ENCODE measurements around the gene SH3RF3.

Gene SH3RF3

DNA sequence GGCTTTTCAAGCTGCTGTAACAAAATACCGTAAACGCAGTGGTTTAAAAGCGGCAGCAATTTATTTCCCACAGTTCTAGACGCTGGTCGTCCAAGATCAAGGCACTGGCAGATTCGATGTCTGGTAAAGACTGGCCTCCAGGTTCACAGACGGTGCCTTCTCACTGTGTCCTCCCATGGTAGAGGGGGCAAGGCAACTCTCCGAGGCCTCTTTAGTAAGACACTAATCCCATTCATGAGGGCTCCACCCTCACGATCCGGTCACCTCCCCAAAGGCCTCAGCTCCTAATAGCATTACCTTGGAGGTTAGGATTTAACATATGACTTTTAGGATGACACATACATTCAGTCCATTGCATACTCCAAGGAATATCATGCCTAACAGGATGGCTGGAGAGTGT lies 117.2 kb downstream of the SH3RF3 start:
- no peak for DNase-seq

DNA sequence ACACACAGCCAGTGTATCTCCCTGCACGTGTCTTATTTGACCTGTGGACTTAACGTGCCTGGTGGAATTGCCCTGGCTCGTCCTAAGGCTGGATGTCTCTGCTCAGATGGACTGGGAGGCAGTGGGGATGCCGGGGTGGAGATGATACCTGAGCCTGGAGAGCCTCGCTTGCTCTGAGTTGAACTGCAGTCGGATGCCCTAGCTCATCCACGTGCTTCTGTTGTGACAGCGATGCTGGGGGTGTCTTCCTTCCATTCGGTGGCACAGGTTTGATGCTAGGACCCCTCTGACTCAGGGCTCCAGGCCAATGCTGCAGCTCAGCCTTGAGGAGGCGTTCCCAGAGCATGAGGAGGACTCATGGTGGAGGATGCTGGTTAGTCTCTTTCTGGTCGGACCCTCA lies 117.6 kb downstream of the SH3RF3 start:
- DNase-seq: no peak

DNA sequence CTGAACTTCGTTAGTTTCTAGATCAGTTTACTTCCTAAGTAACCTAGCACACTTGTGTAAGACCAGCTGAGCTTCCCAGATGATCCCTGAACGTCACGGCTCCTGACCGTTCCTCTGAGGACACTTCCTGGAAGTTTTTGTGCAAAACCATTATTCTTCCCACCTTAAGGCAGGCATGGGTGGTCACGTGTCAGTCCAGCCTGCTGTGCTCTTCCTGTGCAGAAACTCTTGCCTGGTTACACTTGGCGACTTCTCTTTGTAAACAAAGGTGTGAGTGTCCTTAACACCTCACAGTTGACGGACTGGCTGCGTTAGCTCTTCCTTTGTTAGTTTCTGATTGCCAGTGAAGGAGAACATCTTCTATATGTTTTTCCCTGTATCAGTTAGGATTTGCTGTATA lies 118.3 kb downstream of the SH3RF3 start:
- DNase-seq: no peak

DNA sequence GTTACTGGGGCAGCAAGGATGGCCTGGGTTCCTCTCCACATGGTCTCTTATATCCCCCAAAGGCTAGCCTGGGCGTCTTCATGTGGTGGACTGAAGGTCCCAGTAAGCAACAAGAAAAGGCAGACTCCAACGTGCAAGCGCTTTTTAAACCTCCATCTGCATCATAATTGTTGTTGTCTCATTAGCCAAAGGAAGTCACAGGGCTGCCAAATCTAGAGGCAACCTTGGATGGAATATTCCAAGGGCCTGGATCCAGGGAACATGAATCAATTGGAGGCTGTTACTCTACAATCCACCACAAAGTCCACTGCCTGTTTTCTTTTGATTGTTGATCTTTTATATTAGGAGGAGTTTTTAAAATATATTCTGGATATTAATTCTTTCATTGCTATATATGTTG lies 118.8 kb downstream of the SH3RF3 start:
- DNase-seq: no peak

DNA sequence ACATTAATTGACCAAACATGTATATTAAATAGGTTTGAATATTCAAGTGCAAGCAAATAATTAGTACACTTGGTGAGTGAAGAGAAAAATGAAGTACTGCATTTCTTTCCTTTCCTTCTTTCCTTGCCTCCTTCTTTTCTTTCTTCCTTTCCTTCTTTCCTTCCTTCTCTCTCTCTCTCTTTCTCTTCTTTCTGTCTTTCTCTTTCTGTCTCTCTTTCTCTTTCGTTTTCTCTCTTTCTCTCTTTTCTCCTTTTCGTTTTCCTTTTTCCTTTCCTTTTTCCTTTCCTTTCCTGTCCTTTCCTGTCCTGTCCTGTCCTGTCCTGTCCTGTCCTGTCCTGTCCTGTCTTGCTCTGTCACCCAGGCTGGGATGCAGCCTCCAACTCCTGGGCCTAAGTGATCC lies 119.6 kb downstream of the SH3RF3 start:
- DNase-seq: no peak

DNA sequence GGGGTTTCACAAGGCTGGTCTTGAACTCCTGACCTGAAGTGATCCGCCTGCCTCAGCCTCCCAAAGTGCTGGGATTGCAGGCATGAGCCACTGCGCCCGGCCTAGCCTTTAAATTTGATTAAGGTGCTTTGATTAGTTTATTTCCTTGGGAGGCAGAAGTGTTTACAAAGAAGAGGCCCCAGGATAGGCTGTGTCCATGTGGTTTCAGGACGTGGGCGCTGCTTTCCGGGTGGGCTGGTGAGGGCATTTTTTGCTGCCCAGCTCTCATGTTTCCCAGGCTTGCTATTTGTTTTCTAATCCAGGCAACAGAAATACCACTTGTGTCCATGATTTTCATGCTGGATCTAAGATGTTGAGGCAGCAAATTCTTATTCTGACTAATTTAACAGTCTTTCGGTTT lies 124.2 kb downstream of the SH3RF3 start:
- DNase-seq: no peak

DNA sequence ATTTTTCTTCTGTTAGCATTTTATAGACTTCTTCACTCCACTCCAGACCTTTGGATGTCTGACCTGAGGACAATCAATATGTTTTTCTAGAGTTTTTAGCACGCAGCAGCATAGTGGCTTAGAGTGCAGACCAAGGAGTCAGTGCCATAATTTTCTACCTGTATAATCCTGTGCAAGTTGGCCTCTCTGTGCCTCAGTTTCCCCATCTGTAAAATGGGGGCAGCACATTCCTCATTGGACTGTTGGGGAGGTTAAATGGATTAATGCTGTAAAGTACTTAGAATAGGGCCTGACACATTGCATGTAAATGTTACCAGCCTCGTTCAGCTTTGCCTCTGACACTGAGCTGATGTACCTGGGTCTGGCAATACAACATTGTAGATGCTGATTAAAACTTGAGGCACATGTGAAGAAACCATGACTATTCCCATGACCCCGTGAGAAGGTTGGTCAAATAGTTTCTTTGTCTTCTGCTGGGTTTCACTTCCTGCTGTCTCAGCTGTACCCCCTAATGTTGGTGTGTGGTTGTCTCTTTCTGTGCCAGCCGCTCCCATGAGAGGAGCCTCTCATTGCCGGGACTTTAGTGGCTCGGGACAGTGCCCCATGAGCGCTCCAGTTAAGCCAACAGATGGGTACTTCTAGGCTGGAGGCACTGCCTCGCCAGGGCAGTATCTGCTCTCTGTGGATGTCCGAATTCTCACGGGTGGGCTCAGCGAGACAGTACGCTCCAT lies 125.3 kb downstream of the SH3RF3 start:
- DNase-seq: no peak

DNA sequence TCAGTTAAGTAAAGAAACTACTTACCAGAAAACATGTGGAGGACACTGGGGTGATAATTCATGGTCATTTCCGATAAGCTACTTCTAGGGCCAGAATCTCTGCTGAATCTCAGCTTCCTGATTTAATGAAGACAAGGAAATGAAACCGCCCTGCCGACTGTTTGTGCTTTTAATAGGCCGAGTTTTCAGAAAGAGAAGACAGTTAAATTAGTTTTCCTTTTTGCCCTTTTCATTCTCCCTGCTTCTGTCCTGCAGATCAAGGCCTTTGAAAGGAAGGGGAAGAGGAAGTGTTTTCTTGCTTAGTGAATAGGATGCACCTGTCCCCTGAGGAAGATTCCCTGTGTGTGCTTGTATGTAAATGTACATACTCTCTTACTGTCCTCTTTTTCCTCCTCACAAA lies 126.6 kb downstream of the SH3RF3 start:
- no peak for DNase-seq

DNA sequence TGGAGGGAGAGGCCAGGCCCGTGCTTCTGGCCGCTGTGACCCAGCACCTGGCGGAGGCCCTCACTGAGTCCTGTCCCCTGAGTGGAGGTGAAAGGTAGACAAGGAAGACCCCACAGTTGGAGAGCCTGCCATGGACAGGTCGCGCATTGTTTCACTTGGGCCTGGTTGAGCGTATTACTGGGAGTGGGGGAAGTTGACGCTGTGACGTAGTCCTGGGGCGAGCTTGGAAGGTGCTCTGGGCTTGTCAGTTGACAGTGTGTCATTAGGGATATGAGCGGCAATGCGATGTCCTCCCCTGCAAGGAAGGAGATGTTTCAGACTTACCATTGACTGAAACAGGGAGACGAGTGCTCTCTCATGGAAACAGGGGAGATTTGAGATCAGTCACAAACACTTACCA lies 127.1 kb downstream of the SH3RF3 start:
- no peak for DNase-seq

DNA sequence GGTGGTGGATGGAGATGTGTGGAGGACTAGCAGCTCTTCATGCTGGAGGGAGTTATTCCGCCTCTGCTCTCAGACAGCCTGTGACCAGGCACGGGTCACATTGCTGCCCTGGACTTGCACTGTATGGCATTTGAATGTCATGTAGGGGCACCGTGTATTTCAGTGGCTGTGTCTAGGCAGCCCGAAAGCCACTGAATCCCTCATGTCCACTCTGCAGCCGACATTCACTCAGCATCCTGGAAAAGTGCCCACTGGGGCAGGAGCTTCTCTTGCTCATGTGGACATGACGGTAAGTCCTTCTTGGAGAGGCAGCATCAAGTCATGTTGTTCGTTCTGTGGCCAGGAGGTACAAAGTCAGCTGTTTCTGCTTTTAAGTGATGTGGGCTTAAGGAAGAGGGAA lies 127.9 kb downstream of the SH3RF3 start:
- no peak for DNase-seq

DNA sequence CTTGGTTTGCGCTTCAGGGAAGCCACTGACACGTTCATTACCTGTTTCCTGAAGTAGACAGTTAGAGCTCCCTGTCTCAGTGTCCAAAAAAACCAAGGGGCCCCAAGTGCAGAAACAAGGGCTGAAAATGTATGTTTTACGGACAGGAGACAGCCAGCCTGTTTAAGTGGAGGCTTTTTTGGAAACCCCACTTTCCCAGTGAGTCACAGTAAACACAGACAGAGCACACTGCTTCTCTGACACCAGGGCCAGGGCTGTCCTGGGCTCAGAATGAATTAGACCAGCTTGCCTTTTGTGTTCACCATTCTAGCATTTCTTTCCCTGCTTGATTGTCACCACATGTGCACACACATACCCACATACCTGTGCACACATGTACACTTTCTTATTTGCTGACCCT lies 128.6 kb downstream of the SH3RF3 start:
- DNase-seq: no peak

DNA sequence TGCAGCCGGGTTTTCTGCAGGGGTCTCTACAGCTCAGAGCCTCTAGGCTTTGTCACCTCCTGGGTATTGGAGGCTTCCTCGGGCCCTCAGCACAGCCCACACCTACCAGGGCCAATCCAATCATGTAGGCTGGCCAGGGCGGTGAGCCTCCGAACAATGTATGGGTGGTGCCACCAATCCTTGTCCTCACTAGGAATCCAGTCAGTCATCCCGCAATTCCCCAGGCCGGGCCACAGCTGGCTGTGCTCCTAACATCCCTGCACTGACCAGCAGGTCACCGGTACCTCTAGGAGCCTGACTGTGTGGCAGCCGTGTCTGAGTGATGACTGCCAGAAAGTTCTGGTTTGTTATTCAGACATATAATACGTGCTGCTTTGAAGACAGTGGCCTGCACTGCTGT lies 129.4 kb downstream of the SH3RF3 start:
- no peak for DNase-seq

DNA sequence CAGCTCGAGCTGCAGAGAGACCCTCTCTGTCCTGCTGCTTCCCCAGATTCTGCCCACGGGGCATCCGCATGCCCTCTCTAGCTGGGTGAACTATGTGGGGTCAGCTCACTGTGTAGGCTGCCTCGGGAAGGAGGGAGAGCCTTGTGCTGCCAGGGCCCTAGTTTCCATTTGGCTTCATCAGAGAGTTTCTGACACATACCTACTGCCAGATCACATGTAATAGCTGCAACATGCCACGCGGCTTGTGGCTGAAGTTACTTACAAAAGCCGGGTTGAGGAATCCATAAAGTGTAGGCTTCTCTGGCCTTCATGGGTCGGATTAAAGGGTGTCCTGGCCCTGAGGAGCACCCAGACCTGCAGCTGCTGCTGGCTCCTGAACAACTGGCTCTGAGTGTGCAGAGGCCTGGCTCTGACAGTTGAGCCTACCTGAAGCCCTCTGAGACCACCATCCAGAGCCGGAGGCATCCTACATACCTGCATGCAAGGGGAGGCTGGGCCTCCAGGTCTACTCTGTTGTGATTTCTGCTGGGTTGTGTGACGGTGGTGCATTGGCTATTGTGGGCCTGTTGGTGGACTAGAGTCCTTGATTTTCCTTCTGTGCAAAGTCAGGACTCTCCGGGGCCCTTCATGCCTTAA lies 130.0 kb downstream of the SH3RF3 start:
- no peak for DNase-seq

DNA sequence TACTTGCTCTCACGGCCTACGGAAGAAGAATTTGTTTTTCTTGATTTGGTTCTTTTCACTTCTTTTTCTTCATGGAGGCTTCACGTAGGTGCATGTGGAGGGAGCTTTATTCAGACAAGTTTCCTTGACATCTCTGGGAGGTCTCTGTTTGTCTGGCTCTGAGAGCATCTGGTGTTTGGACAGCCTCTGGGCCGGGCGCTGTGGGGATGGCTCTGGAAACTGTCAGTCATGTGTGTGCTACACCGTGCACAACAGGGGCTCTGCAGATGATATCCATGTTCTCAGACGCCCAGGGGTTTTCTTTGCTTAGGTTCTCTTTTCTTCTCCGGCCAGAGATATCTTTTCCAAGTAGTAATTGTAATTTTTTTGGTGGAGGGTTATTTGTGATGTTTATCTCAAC lies 130.7 kb downstream of the SH3RF3 start:
- no peak for DNase-seq

DNA sequence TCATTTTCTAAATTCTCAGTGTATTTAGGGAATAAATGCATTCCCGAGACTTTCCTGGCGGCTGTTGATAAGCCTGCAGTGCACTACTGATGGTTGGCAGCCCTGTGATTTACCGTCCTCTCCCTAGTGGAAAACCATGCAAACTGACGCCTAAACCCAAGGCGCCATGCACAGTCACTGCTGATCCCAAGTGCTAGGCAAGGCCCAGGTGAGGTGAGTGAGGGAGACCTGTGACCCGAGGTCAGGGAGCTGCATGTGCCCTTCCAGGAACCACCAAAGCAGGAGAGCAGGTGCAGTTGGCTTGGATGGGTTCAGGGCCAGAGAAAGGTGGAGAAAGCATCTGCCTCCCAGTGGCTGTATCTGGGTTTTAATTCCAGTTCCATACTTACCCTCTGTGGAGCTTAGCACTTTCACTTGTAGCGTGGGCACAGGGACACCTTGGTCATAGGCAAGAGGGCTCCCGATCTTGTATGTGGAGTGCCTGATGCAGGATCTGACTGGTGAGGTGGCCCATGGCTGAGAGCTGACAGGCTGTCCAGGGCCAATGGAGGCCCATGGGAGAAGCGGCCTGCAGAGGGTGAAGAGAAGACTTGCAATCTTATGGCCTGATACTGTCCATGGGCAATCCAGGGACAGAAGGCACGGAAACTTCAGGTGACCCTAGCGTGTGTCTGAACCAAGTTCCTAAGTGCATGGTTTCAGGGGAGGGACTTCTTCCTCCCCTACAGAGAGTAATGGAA lies 131.3 kb downstream of the SH3RF3 start:
- no peak for DNase-seq

DNA sequence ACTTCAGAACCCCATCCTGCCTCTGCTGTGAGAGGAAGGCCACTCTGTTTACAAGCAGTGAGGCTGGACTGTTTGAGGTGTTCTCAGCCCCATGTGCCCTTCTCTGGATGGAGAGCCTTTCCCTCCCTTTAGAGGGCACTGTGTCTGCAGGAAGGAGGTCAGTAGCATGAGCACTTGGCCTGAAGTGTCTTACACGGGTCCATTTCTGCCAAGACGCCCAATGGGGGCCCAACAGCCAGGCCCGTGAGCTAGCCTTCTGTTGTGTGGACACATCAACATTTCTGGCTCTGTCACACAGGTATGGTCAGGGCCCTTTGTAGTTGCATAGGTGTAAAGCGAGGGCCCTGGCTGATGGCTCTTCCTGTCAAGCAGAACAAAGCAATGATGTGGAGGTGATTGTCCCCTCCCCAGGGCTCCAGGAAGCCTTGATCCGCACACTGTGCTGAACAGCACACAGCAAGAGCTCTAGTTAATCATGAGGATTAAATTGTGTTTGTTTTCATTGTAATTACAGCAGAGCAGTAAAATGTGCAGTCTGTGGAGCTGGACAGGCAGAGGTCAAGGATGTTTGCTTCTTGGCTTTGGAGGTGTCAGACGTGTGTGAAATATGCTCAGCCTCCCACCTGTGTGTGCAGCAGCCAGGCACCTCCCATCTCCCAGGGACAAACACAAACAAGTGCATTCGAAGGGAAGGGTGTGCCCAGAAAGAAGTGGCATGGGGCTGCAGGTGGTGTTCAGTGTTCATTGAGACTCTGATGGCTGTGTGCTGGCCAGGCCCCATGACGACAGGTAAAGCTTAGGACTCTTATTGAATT lies 132.1 kb downstream of the SH3RF3 start:
- no peak for DNase-seq

DNA sequence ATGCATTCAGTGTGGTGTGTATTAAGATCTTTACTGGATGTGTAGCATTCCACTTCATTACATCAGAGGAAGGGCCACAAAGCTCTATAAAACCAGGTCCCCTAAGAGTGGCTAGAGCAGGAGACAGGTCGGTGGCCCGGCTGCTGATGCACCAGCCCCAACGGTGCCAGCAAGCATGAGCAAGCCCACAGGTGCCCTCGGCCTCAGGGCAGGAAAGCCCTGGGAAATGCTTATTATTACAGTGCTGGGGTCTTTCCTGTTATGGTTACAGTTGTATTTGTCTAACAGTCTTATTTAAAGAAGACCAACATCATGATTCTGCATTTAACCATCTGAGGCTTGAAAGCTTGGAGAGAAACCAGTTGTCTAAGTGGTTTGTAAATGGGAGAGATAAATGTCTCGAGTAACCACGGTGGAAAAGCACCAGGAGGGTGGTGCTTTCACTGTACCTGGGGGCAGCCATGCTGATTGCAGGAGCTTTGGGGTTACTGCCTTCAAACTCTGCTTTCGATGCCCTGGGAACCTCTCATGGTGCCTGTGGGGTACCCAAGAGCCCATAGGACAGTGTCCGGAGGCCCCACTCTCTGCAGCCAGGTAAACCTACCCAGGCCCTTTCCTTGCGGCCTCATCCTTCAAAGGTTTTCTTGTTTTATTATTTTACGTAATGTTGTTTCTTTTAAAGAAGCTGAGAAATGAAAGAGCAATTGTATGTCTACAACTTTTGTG lies 133.1 kb downstream of the SH3RF3 start:
- DNase-seq: no peak

DNA sequence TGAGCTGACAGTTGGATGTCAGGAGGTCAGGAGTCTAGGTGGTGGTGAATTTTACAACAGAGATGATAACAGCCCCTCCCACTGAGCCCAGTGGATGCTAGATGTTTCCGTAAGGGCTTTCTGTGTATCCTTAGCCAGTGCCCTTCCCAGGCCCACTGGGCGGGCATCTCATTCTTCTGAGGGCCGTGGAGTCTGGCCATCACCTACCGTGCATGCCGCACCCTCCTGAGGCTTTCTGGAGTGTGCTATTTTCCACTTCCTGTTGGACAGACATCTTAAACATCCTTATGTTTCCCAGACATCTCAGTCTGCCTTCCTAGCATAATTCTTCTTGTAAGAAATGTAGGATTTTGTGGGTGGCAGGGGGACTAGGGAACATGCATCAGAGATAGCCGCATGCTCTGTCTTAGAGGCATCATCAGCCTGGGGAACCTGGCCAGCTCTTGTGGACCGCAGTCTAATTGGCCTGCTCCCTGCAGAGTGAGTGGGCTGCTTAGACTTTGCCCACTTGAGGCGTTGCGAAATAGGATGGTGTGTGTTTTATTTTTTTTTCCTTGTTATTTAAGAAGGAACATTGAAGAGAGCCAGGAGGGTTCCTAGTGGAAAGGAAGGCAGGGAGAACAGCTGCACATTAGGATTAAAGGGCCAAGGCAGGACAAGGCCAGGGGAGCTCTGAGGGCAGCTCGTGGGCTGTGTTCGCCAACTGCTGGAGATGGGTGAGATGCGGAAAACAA lies 135.8 kb downstream of the SH3RF3 start:
- DNase-seq: no peak

DNA sequence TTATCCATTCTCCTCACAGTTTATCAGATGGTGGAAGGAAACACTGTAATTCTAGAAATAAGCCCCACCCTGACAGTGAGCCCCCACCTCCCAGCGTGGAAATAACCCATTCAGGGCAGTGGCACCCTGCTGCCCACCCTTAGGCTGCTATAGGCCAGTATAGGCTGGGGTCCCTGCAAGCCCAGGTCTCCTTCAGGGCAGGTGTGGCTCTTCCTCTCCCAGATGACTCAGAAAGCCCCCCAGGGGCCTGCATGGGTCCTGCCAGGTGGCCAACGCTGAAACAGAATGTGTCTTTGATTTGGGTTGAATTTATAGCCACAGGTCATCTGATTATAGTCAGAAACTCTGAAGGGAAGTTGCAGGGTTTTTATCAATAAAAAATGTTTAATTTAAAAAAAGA lies 136.4 kb downstream of the SH3RF3 start:
- no peak for DNase-seq

DNA sequence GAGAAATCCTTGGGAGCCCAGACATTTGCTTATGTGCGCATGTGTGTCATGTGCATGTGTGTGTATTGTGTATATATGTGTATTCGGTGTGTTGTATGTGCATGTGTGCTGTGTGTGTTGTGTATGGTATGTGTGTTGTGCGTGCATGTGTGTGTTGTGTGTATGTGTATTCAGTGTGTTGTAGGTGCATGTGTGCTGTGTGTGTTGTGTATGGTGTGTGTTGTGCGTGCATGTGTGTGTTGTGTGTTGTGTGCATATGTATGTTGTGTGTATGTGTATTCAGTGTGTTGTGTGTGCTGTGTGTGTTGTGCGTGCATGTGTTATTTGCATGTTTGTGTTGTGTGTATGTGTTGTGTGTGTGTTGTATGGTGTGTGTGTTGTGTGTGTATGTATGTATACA lies 136.9 kb downstream of the SH3RF3 start:
- DNase-seq: no peak

DNA sequence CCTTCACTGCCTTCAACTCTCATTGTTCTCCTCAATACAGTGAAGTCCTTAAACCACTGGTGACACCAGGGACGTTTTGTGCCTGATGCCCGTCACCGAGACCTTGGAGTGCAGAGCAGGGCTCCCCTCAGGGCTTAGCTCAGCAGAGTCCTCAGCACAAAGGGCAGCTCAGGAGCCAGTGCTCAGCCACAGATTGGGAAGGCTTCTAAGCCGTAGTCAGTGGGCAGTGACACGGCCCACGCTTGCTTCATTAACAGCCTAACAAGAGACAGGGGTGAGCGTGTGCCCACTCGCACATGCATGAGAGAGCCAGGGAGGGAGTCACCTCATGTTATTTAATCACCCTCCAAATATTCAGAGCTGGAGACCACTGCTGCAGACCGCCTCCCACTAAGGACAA lies 137.5 kb downstream of the SH3RF3 start:
- no peak for DNase-seq
